GM15510 (cell line): ENCODE data around the gene SEC61A2.
A peak's percentile ranks its signal among the peaks of the same experiment; 100 is the strongest.

Experiments used
- POLR2A ChIP-seq: IDR thresholded peaks from 3 replicates; pipeline ENCODE4 v1.6.1; 2011; ENCODE audit warnings: borderline replicate concordance; ENCODE audit not compliant: insufficient read length; ENCODE audit errors: extremely low read depth

The SEC61A2 gene

DNA sequence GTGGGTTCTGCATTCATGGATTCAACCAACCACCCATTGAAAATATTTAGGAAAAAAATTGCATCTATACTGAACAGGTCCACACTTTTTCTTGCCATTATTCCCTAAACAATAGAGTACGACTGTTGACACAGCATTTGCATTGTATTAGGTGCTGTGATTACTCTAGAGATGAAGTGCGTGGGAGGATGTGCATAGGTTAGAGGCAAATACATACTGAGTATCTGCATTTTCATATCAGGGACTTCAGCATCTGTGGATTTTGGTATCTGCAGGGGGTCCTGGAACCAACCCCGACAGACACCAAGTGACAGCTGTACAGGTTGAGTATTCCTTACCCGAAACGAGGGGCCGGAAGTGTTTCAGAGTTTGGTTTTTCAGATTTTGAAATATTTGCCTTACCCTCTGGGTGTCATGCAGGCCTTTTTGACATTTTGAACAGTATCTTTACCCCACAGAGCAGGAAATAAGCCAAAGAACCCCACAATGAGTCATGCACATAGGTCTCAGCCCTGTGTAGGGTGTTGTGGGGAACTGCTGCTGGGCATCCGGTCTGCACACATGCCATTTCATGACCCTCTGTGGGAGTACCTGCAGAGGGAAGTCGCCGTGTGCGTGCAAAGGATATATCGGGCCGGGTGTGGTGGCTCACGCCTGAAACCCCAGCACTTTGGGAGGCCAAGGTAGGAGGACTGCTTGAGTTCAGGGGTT lies 51.7 kb downstream of the SEC61A2 start:
- no peak for TF ChIP-seq POLR2A

GRCh38 chr10:12184165-12184564 lies 54.7 kb downstream of the SEC61A2 start:
- TF ChIP-seq POLR2A = no peak

- TF ChIP-seq POLR2A = no peak
Measured at GRCh38 chr10:12186323-12186722, 56.8 kb downstream of the SEC61A2 start.

GRCh38 chr10:12187321-12187905 lies 57.9 kb downstream of the SEC61A2 start:
- TF ChIP-seq POLR2A = no peak

DNA sequence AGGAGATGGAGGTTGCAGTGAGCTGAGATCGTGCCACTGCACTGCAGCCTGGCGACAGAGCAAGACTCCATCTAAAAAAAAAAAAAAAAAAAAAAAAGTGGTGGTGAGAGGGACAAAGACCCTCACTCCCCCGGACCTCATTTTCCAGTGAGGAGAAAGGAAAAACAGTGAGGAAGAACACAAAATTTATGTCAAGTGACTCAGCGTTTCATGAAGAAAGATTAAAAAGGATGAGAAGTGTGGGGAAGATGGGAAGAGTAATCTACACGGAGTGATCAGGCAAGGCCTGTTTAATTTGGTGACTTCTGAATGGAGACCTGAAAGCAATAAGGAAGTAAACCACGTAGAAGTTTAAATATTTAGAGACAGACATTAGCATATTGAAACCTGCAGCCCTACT lies 59.2 kb downstream of the SEC61A2 start:
- no peak for TF ChIP-seq POLR2A

DNA sequence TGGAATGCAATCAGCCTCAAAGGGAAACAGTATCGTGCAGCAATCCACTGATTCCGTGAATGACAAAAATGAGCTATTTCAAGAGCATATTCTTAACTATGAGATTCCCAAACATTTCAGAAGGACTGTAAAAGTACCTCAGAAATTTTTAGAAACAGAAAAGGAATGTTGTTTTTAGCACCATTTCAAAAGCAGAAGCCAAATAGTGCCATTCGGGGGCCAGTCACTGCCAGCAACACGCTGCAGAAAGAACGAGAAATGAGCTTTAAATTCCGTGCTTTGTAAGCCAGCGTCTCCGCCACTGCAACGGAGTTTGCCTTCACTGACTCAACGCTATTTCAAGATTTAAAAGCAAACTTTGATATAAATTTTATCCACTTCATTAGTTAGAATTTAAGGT lies 59.9 kb downstream of the SEC61A2 start:
- no peak for TF ChIP-seq POLR2A

- TF ChIP-seq POLR2A = no peak
Measured at GRCh38 chr10:12191715-12192114, 62.2 kb downstream of the SEC61A2 start.

DNA sequence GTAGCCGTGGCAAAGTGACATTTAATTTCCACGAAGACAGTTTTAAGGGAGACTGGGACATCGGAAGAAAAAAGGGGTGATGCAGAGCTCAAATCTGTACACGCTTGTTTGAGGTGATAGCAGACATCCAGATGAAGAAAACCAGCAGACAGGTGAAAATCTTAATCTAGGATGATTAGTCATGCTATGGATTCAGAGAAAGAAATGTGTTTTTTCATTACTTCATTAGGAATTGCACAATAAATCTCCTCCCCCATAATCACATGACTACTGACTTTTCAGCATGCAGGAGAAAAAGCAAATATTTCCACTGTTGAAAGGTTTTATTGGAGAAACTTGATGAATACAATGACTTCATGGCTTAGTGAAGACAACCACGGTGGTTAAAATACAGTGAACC lies 63.7 kb downstream of the SEC61A2 start:
- TF ChIP-seq POLR2A = no peak

- TF ChIP-seq POLR2A = no peak
Measured at GRCh38 chr10:12194752-12195271, 65.3 kb downstream of the SEC61A2 start.

DNA sequence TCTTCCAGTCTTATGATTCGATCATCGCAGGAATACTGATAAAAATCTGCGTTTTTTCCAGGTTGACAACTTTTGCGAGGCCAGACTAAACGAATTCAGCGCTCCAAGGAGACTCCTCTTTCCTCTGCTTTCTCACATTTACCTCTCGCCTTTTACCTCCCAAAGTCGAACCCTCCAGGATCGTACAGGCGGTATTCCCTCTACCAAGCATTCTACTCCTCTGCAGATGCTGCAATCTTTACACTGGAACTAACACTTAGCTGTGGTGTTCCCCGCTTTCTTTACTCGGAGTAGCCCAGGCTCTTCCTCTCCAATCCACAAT lies 65.8 kb downstream of the SEC61A2 start:
- no peak for TF ChIP-seq POLR2A

DNA sequence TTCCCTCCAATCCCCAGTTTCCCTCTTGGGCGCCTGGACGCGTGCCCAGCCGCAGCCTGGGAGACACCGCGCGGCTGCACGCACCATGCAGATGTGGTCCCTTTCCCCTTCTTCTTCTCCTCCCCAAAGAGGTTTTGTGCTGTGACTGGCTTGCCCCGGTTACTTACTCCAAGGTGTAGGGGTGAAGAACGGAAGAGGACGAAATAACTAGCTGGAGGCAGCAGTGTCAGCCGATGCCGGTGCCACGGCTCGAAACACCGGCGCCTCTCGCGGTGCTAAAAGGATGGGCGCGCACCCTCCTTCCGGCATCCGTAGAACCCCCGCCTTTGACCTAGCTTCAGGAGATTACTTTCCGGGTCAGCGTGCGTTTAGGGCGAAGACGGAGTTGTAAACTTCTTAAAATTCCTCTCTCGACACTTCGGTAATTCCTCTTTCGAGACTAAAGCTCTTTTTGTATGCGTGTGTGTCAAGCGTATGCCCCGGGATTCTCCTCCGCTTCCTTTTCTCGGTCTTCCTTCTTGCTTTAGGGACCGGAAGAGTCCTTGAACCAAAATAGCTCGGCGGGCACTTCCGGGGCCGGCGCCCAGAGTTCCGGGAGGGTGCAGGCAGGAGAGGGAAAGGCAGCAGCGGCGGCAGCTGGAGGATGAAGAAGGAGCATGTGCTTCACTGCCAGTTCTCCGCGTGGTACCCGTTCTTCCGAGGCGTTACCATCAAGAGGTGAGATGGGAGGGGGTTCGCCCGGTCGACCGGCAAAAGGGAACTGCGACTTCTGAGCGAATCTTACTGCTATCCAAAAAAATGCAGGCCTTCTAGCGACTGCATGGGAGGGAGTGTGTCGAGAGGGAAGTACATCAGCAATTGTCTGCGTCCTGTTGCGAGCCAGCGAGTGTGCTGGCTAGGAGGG lies 66.4 kb downstream of the SEC61A2 start, which contains the start of the genes CDC123 and NUDT5:
CDC123 (plus strand) TSS at position 586 of the 904 bp plus-strand sequence; CDS start at position 644, 58 bp downstream.
NUDT5 (minus strand) TSS at position 289 of the 904 bp plus-strand sequence. CDS start 9,600 bp downstream, outside the sequence.
- TF ChIP-seq POLR2A = peak; percentile 55

GRCh38 chr10:12196531-12197211 lies 67.2 kb downstream of the SEC61A2 start:
- no peak for TF ChIP-seq POLR2A

DNA sequence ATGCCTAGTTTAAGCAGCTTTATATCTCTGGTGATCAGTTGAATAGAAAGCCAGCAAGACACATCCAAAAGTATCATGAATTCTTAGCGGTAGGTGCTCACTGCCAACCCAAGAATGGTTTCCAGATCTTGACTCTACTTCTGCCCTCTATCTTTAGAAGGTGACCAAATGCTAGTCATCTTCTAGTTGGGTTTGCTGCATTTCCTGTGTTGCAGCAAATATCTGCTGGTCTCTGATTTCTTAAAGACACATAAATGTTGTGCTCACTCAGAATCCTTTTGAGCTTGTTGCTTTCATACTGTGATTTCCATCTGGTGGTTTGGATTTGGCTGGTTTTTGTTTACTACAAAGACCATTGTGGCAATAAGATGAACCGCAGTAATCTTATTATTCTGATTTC lies 68.7 kb downstream of the SEC61A2 start:
- TF ChIP-seq POLR2A = no peak

- TF ChIP-seq POLR2A = no peak
Measured at GRCh38 chr10:12200850-12201249, 71.4 kb downstream of the SEC61A2 start.
